Ishikawa (cell line): ENCODE results near the gene EVPL.

ENCODE experiments used
- FOXM1 ChIP-seq: IDR thresholded peaks from 2 replicates; pipeline ENCODE4 v1.6.1; 2012; ENCODE audit warnings: low read depth, borderline replicate concordance
- MAX ChIP-seq: IDR thresholded peaks from 2 replicates; pipeline ENCODE4 v1.6.1; 2012
- YY1 ChIP-seq: IDR thresholded peaks from 2 replicates; pipeline ENCODE4 v1.6.1; 2012; ENCODE audit warnings: low read depth
- TF ChIP-seq, protein P1 (sequence below): IDR thresholded peaks from 2 replicates; pipeline ENCODE4 v1.6.1; 2012; ENCODE audit warnings: low read depth, mild to moderate bottlenecking

DNA sequence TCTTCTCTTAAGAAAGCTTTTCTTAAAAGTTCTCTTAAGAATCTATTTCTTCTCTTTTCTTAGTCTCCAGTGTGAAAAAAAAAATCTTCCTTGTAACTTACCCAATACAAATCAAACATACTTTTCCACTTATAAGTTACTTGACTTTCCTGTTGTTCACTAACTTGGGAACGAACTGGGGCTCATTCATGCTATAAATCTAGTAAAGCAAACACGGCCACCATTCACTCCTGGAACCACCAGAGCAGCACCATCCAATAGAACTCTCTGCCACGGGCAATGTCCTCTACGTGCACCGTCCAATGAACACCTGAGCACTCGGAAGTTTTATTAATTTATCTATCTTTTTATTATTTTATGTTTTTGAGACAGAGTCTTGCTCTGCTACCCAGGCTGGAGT lies 24.5 kb upstream of the EVPL start:
- TF ChIP-seq, protein P1, sequence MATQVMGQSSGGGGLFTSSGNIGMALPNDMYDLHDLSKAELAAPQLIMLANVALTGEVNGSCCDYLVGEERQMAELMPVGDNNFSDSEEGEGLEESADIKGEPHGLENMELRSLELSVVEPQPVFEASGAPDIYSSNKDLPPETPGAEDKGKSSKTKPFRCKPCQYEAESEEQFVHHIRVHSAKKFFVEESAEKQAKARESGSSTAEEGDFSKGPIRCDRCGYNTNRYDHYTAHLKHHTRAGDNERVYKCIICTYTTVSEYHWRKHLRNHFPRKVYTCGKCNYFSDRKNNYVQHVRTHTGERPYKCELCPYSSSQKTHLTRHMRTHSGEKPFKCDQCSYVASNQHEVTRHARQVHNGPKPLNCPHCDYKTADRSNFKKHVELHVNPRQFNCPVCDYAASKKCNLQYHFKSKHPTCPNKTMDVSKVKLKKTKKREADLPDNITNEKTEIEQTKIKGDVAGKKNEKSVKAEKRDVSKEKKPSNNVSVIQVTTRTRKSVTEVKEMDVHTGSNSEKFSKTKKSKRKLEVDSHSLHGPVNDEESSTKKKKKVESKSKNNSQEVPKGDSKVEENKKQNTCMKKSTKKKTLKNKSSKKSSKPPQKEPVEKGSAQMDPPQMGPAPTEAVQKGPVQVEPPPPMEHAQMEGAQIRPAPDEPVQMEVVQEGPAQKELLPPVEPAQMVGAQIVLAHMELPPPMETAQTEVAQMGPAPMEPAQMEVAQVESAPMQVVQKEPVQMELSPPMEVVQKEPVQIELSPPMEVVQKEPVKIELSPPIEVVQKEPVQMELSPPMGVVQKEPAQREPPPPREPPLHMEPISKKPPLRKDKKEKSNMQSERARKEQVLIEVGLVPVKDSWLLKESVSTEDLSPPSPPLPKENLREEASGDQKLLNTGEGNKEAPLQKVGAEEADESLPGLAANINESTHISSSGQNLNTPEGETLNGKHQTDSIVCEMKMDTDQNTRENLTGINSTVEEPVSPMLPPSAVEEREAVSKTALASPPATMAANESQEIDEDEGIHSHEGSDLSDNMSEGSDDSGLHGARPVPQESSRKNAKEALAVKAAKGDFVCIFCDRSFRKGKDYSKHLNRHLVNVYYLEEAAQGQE, result no peak
- TF ChIP-seq MAX, result no peak
- no peak for TF ChIP-seq YY1
- TF ChIP-seq FOXM1, result no peak
